BLaER1 treated with 17β-estradiol and CSF1 and Interleukin-3, amounts not matched to agents 10 nM and 100 nM (cell line): ENCODE results near the gene ANKRD28.

ENCODE experiments used
- H3K27ac ChIP-seq, 11 experiments: shearing (Covaris generic); formaldehyde crosslinking; 2 replicates each; pipeline ENCODE4 v1.8.1; 2022
- H3K27me3 ChIP-seq, 11 experiments: shearing (Covaris generic); formaldehyde crosslinking; 2 replicates each; pipeline ENCODE4 v1.8.1; 2022
- H3K36me3 ChIP-seq, 11 experiments: shearing (Covaris generic); formaldehyde crosslinking; 2 replicates each; pipeline ENCODE4 v1.8.1; 2022
- H3K4me1 ChIP-seq, 10 experiments: shearing (Covaris generic); formaldehyde crosslinking; 2 replicates each; pipeline ENCODE4 v1.8.1; 2022
- H3K4me2 ChIP-seq, 11 experiments: shearing (Covaris generic); formaldehyde crosslinking; 2 replicates each; pipeline ENCODE4 v1.8.1; 2022
- H3K4me3 ChIP-seq, 10 experiments: shearing (Covaris generic); formaldehyde crosslinking; 2 replicates each; pipeline ENCODE4 v1.8.1; 2022
- H3K9ac ChIP-seq, 11 experiments: shearing (Covaris generic); formaldehyde crosslinking; 2 replicates each; pipeline ENCODE4 v1.8.1; 2022
- H3K9me3 ChIP-seq, 11 experiments: shearing (Covaris generic); formaldehyde crosslinking; replicated peaks in 1 of 11; 2 replicates each; pipeline ENCODE4 v1.8.1; 2022
- H4K20me1 ChIP-seq, 11 experiments: shearing (Covaris generic); formaldehyde crosslinking; 2 replicates each; pipeline ENCODE4 v1.8.1; 2022
- Cebpa-rat ChIP-seq, 11 experiments: shearing (Covaris generic); IDR thresholded peaks; 2 replicates each; pipeline ENCODE4 v1.8.1; 2022

ANKRD28 gene

DNA sequence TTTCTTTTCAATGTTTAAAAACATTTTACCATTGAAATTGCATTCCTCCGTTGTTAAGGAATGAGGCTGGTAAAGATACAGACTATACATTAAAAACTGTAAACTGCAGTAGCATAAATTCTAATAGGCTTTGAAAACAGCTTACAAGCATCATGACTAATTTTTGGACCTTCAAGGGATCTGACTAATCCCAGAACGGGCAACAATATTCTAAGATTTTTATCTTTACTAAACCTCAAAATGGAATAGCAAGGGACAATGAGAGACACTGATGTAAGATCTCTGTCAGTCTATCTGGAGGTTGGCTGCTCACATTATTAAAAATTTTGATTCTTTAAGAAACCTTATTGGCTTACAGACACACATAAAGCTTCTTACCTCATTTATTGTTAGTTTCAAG is 121.5 kb downstream of the ANKRD28 start:
- H4K20me1 ChIP-seq, result no peaks in the 10 kb centered on the region; a peak in 1 of 22 replicates
- H3K9me3 ChIP-seq, result no peaks in the 10 kb centered on the region
- no peaks in the 10 kb centered on the region for H3K27me3 ChIP-seq
- H3K36me3 ChIP-seq, result peaks cover 89 to 100% (median 100%) of the 10 kb centered on the region in 11 experiments
- no peak overlapping the region for H3K9ac ChIP-seq
- no peak overlapping the region for H3K27ac ChIP-seq
- no peak overlapping the region for H3K4me2 ChIP-seq
- H3K4me3 ChIP-seq, result no peak overlapping the region
- TF ChIP-seq Cebpa-rat (IDR thresholded peaks at IDR 0.05), result no peak
- H3K4me1 ChIP-seq, result no peaks in the 10 kb centered on the region; a peak in 1 of 20 replicates

DNA sequence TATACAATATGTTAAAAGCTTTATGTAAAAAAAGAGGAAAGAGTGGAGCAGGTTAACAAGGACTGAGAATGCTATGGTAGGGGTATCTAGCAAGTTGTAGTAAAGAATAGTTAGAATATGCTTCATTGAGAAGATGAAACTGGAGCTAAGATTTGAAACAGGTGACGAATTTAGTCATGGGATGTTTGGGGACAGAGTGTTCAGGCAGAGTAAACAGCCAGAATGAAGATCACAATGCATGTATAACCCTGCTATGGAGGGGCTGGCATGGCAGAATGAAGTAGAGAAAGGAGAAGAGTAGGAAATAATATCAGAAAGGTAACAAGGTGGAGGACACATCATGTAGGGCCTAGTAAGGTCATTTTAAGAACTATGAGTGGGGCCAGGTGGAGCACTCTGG is 124.2 kb downstream of the ANKRD28 start:
- Histone ChIP-seq H3K27me3 (no peaks in the 10 kb centered on the region), H3K4me1 (no peaks in the 10 kb centered on the region), H3K36me3 (peaks cover 96 to 100% (median 99%) of the 10 kb centered on the region in 11 experiments), H3K4me2 (no peak overlapping the region), H4K20me1 (no peaks in the 10 kb centered on the region; a peak in 1 of 22 replicates), H3K27ac (no peak overlapping the region), H3K9ac (no peak overlapping the region), H3K4me3 (no peak overlapping the region), H3K9me3 (no peaks in the 10 kb centered on the region)
- no peak for TF ChIP-seq Cebpa-rat (IDR thresholded peaks at IDR 0.05)

GRCh38 chr3:15667484-15667883 is 130.3 kb downstream of the ANKRD28 start:
- Histone ChIP-seq H3K27me3 (no peaks in the 10 kb centered on the region), H3K36me3 (peaks cover 46 to 74% (median 63%) of the 10 kb centered on the region in 11 experiments), H3K9me3 (no peaks in the 10 kb centered on the region), H3K27ac (no peak overlapping the region), H4K20me1 (no peaks in the 10 kb centered on the region), H3K4me2 (peak overlapping the region in 6 of 11 experiments; percentile 19 to 44 (median 34); a peak in 7 of 22 replicates), H3K4me3 (no peak overlapping the region), H3K4me1 (peaks cover 0 to 20% (median 9%) of the 10 kb centered on the region in 10 experiments; a peak in 12 of 20 replicates), H3K9ac (no peak overlapping the region)
- TF ChIP-seq Cebpa-rat (IDR thresholded peaks at IDR 0.05), result no peak

GRCh38 chr3:15666277-15666676 is 131.5 kb downstream of the ANKRD28 start:
- H3K9me3 ChIP-seq, result no peaks in the 10 kb centered on the region
- H3K4me1 ChIP-seq, result peaks cover 0 to 20% (median 9%) of the 10 kb centered on the region in 10 experiments; a peak in 12 of 20 replicates
- no peaks in the 10 kb centered on the region for H4K20me1 ChIP-seq
- peaks cover 35 to 62% (median 51%) of the 10 kb centered on the region in 11 experiments for H3K36me3 ChIP-seq
- no peak overlapping the region for H3K27ac ChIP-seq
- H3K4me2 ChIP-seq, result no peak overlapping the region
- no peaks in the 10 kb centered on the region for H3K27me3 ChIP-seq
- no peak overlapping the region for H3K9ac ChIP-seq
- no peak for TF ChIP-seq Cebpa-rat (IDR thresholded peaks at IDR 0.05)
- no peak overlapping the region for H3K4me3 ChIP-seq

DNA sequence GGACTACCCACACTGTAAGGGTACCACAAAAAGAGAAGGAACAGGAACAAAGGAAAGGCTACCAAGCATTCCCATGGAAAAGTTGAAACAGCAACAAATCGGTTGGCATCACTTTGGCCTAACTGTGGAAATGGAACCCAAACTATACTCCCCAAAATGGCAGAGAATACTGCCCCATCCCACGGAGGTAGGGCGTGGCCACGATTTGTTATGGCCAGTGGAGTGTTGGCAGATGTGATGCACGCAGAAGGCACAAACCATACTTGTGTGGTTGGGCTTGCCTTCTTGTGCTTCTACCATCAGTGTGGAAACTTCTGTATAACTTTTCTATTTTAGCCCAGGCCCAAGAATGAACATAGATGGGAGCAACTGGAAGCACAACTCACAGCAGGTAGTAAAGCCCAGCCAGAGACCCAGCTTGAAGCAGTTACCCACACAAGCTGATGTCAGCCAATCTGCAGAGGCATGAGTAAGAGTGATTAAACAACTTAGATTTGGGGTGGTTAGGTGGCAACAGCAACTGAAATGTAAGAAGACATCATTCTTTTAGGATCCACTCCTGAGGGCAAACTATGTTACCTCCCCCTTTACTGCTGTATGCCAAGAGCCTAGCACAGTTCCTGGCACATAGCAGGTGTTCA is 132.1 kb downstream of the ANKRD28 start:
- TF ChIP-seq Cebpa-rat (IDR thresholded peaks at IDR 0.05), result no peak
- Histone ChIP-seq H3K27me3 (no peaks in the 10 kb centered on the region), H3K4me2 (peak overlapping the region in 4 of 11 experiments; percentile 15 to 47 (median 28); a peak in 6 of 22 replicates), H3K4me3 (no peak overlapping the region), H3K36me3 (peaks cover 29 to 55% (median 44%) of the 10 kb centered on the region in 11 experiments), H3K9me3 (no peaks in the 10 kb centered on the region), H3K4me1 (peaks cover 0 to 20% (median 9%) of the 10 kb centered on the region in 10 experiments; a peak in 12 of 20 replicates), H3K27ac (no peak overlapping the region), H4K20me1 (no peaks in the 10 kb centered on the region), H3K9ac (no peak overlapping the region)

- Histone ChIP-seq H3K9ac (no peak overlapping the region), H3K27me3 (no peaks in the 10 kb centered on the region), H3K36me3 (peaks cover 14 to 40% (median 29%) of the 10 kb centered on the region in 11 experiments; a peak in 21 of 22 replicates), H3K4me2 (no peak overlapping the region), H3K9me3 (peaks cover 0 to 2% (median 0%) of the 10 kb centered on the region in 11 experiments; a peak in 4 of 22 replicates), H4K20me1 (no peaks in the 10 kb centered on the region), H3K4me3 (no peak overlapping the region), H3K4me1 (peaks cover 2 to 27% (median 12%) of the 10 kb centered on the region in 10 experiments; a peak in 16 of 20 replicates), H3K27ac (no peak overlapping the region)
- no peak for TF ChIP-seq Cebpa-rat (IDR thresholded peaks at IDR 0.05)
Observed at GRCh38 chr3:15664144-15664543, 133.6 kb downstream of the ANKRD28 start.

GRCh38 chr3:15660055-15660935 is 137.5 kb downstream of the ANKRD28 start:
- Histone ChIP-seq H3K9me3 (peaks cover 30 to 41% (median 32%) of the 10 kb centered on the region in 11 experiments), H3K4me2 (no peak overlapping the region), H3K9ac (no peak overlapping the region), H4K20me1 (no peaks in the 10 kb centered on the region), H3K4me3 (no peak overlapping the region), H3K27ac (no peak overlapping the region), H3K27me3 (no peaks in the 10 kb centered on the region), H3K36me3 (peaks cover 3 to 12% (median 9%) of the 10 kb centered on the region in 11 experiments; a peak in 10 of 22 replicates), H3K4me1 (peaks cover 3 to 14% (median 8%) of the 10 kb centered on the region in 10 experiments; a peak in 14 of 20 replicates)
- no peak for TF ChIP-seq Cebpa-rat (IDR thresholded peaks at IDR 0.05)

DNA sequence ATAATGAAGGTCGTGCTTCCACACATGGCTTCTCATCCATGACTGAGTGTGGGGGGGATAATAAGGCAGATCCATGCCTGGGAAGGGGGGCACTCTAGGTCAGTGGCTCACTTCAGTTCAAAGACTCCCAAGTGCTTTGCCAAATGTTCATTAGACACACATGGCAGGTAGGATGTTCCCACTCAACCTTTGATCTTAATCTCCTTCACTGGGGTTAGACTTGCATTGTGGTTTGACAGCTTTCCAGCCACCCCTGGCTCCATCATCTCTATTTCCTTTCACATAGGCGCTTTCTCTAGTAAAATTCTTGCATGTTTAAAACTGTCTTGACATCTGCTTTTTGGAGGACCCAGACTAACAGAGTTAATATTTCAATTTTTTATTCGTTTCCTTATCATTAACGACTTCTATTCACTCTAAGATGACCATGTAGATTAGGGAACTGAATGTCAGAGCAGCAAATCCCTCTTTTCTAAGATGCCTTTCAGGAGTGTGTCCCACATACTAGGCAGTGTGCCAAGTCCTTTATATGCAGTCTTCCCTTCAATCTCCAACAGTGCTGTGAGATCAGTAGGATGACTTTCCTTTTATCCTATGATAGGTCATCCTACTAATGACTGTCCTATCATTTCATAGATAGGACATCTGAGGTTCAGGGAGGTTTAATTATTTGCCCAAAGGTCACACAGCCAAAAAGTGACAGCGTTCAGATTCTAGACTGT is 138.4 kb downstream of the ANKRD28 start:
- H3K4me2 ChIP-seq, result peak overlapping the region in 6 of 11 experiments; percentile 5 to 22 (median 11); a peak in 5 of 22 replicates
- H3K9me3 ChIP-seq, result peaks cover 33 to 50% (median 40%) of the 10 kb centered on the region in 11 experiments
- no peak for TF ChIP-seq Cebpa-rat (IDR thresholded peaks at IDR 0.05)
- H3K4me1 ChIP-seq, result peaks cover 0 to 11% (median 8%) of the 10 kb centered on the region in 10 experiments; a peak in 9 of 20 replicates
- no peak overlapping the region for H3K9ac ChIP-seq
- H3K27me3 ChIP-seq, result no peaks in the 10 kb centered on the region
- H3K27ac ChIP-seq, result no peak overlapping the region
- H3K4me3 ChIP-seq, result no peak overlapping the region
- H4K20me1 ChIP-seq, result no peaks in the 10 kb centered on the region
- peaks cover 0 to 12% (median 9%) of the 10 kb centered on the region in 11 experiments; a peak in 10 of 22 replicates for H3K36me3 ChIP-seq
